AG09309 (cell line): ENCODE measurements around the gene FRAS1.

Experiments
- DNase-seq: peaks from one replicate; pipeline ENCODE4 v3.0.0-alpha.2; 2010; ENCODE audit warnings: low read depth
- H3K4me3 ChIP-seq: 2 replicates; pipeline ENCODE4 v1.5.1; 2011; ENCODE audit warnings: mild to moderate bottlenecking, low read depth, low read length, moderate library complexity; ENCODE audit not compliant: control insufficient read depth
- CTCF ChIP-seq: IDR thresholded peaks from 2 replicates; pipeline ENCODE4 v1.5.1; 2011; ENCODE audit warnings: mild to moderate bottlenecking, low read depth, low read length, inconsistent platforms; ENCODE audit not compliant: insufficient read depth, control insufficient read depth; ENCODE audit errors: missing control alignments

Gene FRAS1

DNA sequence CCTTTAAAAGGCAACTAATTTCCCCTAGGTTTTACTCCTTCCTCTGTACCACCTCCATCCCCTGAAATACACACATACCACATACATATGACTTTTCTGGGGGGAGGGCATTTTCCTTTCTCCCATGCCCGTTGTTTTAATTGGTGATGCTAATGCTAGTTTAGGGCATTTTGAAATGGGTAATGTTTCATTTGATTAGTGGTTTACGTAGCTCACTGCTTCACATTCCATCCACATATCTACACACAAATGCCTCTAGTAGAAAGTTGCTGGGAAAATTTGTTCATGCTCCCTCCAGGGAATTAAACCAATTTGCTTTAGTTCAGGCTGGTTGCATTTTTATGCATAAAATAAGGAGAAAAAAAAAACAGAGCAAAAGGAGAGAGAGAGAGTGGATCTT is 231.2 kb downstream of the FRAS1 start:
- no peak for TF ChIP-seq CTCF
- H3K4me3 ChIP-seq: no peak overlapping the region
- DNase-seq: no peak

DNA sequence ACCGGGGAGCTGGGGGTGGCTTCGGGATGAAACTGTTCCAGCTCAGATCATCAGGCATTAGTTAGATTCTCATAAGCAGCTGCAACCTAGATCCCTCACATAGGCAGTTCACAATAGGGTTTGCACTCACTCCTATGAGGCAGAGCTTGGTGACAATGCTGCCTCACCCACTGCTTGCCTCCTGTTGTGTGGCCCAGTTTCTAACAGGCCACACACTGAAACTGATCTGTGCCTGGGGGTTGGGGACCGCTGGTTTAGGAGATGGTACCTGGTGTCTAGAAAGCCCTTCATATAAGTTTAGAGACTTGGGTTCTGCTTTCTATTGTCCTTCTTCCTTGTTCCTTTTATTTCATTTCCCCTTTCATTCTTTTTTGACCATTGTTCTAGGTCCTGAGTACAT is 234.2 kb downstream of the FRAS1 start:
- H3K4me3 ChIP-seq: no peak overlapping the region
- no peak for TF ChIP-seq CTCF
- DNase-seq: no peak

- H3K4me3 ChIP-seq: no peak overlapping the region
- DNase-seq: no peak
- TF ChIP-seq CTCF: no peak
Observed at GRCh38 chr4:78292341-78292740, 235.2 kb downstream of the FRAS1 start.

DNA sequence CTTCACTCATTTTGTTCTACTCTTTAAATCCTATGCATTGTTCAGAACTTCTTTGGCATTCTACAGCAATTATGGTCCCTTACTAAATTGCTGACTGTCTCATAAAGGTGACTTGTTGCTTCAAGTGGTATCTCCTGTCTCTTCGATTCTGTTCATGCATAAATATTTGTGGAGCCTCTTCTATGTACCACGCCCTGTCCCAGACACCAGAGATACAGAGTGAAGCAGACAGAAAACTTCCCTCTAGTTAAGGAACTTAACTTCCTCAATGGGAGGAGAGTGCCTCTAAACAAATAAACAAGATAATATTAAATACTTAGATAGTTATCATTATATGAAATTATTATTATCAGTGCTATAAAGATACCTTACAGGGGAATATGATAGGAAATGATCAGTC is 235.7 kb downstream of the FRAS1 start:
- no peak for TF ChIP-seq CTCF
- no peak overlapping the region for H3K4me3 ChIP-seq
- DNase-seq: no peak

DNA sequence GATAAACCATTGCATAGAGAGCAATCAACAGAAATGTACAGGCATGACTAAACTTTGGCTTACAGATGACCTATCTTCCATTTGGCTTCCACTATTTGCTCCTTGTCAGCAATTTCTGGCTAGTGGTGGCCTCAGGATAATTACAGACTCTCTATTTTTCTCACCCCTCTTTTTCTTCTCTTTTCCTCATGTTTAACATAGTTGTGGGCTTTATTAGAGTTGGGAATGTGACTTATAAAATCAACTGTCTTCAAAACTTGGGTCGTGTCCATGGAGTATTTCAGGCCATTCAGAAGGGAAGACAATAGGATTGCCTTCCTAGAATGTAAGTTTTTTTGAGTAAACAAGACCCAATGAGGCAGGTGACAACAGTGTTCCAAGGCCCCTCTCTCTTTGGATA is 236.2 kb downstream of the FRAS1 start:
- no peak for DNase-seq
- no peak overlapping the region for H3K4me3 ChIP-seq
- no peak for TF ChIP-seq CTCF

GRCh38 chr4:78293821-78294301 is 236.7 kb downstream of the FRAS1 start:
- H3K4me3 ChIP-seq: no peak overlapping the region
- no peak for DNase-seq
- TF ChIP-seq CTCF: no peak

DNA sequence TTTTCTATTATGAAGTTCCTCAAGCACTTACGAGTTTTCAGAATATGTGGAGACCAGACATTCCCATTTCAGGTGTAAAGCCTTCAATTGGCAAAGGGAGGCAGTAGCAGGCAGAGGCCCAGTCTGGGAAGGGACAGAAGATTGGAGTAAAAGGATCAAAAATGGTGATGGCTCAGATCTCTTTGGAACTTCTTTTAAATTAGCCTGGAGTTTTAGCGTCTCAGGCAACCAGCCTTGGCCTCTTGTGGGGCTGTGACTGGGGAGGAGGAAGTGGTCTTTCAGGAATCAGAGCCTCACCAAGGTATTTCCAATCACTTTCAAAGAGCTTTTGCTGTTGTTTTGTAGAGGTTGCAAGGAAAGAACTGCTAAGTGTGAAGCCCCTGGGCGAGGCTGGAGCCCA is 239.1 kb downstream of the FRAS1 start:
- DNase-seq: no peak

More for the DNA sequence above, 239.1 kb downstream of the FRAS1 start:
- no peak overlapping the region for H3K4me3 ChIP-seq
- no peak for TF ChIP-seq CTCF
